Stimulated activated CD8-positive, alpha-beta memory T cell treated with anti-CD3 and anti-CD28 coated beads, Interleukin-15, amount 100 ng/mL, for 1 hour (primary cell): ENCODE measurements around the gene BMP7.
"Not testable (repeated sequence)": the region's sequence is repeated elsewhere in the genome, so short reads cannot be mapped to it uniquely, and the experiment has no call there.

Experiments used
- DNase-seq: peaks from one replicate; pipeline ENCODE4 v3.0.0-alpha.2; 2020; ENCODE audit warnings: low read depth

Gene BMP7

GRCh38 chr20:57210911-57211280, 55.5 kb downstream of the BMP7 start:
- DNase-seq = no peak

DNA sequence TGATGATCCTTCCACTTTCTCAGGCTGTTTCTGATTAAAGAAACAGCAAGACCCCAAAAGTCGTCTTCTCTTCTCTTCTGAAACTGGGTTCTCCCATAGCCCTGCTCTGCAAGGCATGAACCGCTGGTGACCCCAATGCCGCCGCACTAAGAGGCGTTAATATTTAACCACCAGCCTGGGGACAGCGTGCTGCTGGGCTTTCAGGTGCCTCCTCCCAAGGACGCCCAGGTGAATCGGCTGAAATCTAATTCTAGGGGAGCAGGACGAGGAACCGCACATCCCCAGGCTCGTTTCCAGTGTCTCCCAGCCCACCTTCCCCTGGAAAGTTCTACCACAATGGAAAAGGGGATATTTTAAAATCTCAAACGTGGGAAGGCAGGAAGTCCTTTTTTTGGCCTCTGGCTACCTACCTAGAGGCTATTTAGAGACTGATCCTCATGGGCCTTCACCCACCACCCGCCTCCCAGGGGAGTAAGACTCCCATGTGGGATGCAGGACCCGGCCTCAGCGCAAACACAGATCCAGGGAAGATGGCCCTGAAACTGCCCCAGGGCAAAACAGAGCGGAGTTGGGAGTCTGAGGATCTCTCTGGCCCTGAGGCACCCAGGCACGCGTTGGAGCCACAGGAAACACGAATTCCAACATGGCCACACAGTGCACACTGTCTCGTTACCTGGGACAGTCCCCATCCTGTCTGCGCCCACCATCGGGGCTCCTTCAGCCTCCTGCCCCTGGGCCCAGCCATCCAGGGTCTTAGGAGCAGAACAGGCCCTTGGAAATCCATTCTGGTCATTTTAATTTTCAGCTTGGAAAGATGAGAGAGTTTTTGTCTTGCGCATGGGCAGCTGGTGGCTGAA, 56.2 kb downstream of the BMP7 start:
- no peak for DNase-seq

GRCh38 chr20:57209413-57209812, 57.0 kb downstream of the BMP7 start:
- no peak for DNase-seq

DNA sequence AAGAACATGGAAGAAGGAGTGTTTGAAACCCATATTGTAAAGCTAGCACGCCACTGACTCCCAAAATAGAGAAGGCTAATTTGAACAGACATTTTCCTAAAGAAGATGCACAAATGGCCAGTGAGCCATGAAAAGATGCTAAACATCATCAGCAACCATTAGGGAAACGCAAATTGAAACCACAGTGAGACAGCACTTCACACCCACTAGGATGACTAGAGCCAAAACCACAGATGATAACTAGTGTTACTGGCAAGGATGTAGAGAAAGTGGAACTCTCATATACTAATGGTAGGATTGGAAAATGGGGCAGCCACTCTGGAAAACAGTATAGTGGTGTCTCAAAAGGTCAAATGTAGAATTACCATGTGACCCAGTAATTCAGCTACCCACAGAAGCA, 58.2 kb downstream of the BMP7 start:
- DNase-seq = no peak

DNA sequence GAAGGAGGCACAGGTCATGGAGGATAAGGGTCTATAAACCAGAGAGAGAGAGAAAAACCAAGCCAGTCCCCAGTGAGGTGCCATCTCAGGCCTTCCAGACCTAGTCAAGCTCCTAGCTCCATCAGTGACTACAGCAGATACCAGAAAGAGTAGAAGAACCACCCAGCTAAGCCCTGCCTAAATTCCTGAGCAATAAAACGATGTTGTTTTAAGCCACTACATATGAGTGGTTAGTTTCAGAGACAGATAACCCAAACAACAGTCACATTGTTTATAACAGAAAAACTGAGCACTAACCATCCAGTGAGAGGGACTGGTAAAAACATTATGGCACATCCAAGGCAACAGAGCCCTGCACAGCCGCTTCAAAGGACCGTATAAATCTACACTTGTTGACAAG, 59.2 kb downstream of the BMP7 start:
- DNase-seq = no peak

DNA sequence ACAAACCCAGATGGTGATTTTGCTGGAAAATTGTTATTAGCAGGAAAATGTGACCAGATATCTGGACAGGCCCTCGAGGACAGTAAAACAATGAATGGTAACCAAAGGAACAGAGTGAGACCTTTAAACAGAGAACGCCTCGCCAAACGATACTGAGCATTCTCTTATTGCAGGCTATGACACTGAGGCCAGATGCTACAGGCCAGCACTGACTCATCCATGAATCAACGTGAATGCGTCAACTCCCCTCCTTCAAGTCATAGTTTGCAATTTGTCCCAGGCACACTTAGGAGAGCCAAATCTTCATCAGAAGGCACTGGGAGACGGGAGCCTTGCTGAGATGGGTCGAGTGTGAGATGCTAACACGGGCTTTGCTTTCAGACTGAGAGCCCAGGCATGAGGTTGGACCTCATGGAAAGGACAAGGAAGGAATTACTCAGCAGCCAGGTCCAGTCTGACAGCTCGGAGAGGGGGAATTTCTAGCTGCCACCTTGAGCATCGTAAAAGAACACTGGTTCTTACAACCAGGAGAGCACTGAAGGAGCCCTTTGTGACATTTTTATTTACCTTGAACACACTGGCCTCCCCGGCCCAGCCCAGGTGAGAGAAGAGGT, 60.7 kb downstream of the BMP7 start:
- no peak for DNase-seq

- no peak for DNase-seq
Measured at GRCh38 chr20:57203986-57204385, 62.5 kb downstream of the BMP7 start.

DNA sequence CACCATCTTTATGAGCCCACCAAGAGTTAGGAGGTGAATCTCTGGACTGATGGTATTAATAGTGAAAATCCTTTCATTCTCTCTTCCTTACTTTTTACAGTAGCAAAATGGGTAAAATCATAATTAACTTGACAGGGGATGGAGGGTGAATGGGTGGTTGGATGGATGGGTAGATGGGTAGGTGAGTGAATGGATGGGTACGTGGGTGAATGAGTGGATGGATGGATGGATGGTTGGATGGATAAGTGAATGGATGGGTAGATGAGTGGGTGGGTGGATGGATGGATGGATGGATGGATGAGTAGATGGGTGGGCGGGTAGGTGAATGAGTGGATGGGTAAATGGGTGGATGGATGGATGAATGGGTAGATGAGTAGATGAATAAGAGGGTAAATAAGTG, 63.2 kb downstream of the BMP7 start:
- DNase-seq = no peak

GRCh38 chr20:57202309-57202708, 64.1 kb downstream of the BMP7 start:
- no peak for DNase-seq

DNA sequence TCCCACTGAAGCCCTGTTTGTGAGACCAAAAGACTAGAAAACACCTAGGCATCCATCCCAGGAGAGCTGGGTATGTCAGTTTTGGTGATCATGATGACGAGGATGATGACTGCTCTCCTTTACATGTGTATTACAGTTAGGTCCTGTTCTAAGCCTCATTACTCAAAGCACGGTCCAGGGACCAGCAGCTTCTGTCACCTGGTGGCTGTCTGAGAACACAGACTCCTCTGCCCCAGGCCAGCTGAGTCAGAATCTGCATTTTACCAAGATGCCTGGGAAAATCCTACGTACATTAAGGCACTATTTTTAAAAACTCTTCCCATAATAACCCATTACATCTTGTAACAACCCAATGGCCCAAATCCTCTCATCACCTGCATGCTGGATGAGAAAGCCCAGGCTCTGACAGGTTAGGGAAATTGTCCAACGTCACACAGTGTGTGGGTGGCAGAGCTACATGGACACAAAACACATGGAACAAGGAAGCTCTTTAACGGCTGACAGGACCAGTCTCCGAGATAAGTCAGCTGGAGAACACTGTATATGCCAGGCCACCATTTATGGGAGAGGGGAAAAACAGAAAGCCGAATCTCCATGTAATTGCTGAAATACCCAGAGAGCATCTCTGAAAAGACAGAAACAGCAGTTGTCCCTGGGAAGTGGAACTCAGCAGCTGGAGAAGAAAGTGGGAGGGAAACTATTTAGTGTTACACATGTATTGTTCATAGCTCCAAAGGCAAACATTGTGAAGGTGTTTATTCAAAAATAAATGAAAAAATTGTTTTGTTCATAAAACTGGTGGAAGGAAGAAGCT, 65.4 kb downstream of the BMP7 start:
- DNase-seq = no peak

- no peak for DNase-seq
Measured at GRCh38 chr20:57199656-57200405, 66.6 kb downstream of the BMP7 start.

DNA sequence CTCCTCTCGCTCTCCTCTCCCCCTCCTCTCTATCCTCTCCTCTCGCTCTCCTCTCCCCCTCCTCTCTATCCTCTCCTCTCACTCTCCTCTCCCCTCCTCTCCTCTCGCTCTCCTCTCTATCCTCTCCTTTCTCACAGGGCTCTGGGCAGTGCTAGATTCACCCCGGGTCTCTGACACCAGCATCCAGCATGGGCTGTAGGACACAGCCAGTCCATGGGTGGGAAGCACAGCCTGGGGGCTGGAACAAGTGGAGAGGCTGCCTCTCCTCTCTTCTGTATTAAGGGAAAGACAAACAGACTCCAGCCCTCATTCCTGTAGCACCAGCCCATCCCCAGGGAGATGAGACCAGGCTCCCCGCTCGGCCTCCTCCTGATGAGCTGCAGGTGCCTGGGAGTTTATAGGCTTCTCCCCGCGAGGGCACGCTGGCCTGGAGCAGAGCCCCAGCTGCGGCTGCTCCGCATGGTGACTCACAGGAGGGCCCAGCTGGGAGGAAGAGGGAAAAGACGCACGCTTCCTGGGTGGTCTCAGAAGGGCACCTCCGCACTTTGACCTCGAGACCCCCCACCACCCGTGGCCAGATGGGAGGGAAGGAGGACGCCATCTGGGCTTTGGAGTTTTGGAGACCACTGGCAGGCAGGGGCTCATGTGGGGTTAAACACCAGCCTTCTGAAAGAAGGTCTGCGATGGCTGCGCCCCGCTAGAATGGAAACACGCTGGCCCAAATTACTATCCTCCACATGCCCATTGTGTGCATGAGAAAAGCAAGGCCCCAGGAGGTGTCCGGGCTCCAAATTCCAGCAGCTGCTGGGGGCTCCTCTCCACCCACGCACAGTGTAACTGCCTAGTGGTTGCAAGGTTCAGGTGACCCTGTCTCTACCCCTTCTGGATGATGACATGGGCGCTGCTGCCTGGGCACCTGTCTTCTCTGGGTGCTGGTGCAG, 68.0 kb downstream of the BMP7 start:
- DNase-seq = no peak

DNA sequence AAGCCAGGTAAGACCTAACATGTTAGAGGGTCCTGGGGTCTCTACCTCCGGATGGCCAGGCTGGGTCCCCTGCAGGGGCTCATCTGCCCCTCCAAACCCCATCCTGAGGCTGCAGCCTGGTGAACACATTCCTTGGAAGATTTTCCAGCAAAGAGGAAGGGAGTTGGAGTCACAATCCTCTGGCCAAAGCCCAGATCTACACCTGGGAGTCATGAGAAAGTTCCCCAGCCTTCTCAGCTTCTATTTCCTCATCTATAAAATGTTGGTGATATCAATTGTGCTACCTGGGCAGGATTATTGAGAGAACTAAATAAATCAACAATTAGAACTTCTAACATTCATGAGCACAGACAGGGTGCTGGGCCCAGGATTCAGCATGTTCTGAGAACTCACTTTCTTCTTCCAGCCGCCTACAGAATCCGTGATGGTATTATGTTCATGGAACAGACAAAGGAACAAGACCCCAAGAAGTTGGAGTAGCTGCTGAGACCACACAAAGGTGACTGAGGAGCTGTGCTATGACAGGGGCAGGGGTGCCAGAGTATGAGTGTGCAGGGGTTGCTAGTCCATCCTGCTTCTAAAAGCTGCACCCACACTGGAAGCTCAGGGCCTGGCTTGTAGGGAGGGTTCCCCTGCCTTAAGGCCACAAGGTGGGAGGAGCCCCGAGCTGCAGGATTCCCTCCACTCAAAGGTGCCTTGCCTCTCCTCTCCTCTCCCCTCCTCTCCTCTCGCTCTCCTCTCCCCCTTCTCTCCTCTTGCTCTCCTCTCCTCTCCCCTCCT, 68.9 kb downstream of the BMP7 start:
- DNase-seq = no peak

- no peak for DNase-seq
Measured at GRCh38 chr20:57195469-57196100, 70.9 kb downstream of the BMP7 start.

DNA sequence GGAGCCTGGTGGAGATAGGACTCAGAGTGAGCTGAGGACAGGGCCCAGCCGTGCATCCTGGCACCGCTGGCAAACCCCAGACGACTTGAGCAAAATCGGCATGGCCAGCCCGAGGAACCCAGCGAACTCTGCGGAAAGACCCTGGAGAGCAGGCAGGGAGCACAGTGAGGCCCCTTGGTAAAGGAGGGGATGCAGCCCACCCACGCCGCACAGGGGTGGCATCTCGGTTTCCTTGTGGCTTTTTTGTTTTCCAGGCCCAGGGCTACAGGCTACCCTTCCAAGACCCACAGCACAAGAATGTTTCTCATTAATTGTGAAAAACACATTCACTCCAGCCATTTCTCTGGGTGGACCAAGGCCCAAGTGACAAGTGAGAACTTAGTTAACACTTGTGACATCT, 71.4 kb downstream of the BMP7 start:
- DNase-seq = no peak

GRCh38 chr20:57194154-57194553, 72.3 kb downstream of the BMP7 start:
- DNase-seq = no peak

- DNase-seq = no peak
Measured at GRCh38 chr20:57193094-57193493, 73.3 kb downstream of the BMP7 start.

GRCh38 chr20:57192311-57192710, 74.1 kb downstream of the BMP7 start:
- no peak for DNase-seq

- not testable (repeated sequence) for DNase-seq
Measured at GRCh38 chr20:57191265-57191638, 75.2 kb downstream of the BMP7 start.
